ENCODE data around the gene ZFYVE28. TPM values are rescaled to one million over a fixed set of nuclear protein-coding genes. Genes with fewer than 3 reads are reported as not detected.

ZFYVE28 gene
- polyA plus RNA-seq, 1 of the 3 experiments (the other 2 are of a cell fraction), result 3.2 TPM

DNA sequence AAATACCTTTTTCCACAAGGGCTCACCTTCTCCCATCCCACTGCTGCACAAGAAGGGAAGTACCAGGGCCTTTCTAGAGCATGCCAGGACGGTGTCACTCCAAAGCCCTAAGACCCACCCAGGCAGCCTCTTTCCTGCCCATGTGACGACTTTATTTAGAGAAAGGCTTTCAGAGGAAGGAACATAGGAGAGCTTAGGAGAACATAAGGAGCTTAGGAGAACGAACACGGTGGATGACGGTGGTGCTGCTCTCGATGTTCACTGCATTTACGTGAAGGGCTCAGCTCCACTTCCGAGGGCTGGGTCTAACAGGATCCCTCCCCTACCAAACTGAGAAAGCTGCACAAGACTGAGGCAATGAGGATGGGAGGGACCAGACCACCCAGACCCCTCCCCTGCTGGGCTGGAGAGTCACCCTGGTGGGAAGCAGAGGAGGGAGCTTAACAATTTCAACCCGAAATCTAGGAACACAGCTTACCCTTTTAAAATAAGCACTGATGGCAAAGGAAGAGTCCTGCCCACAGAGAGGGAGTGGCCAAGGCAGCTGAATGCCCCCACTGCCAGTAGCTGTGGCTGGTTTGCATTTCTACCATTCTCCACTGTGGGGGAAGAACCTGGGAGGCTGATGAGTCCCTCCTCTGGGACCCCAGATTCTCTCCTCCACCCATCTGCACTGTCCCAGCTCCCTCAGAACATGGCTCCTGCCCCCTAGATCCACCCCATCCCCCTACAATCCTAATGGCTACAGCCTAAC is 29.8 kb downstream of the ZFYVE28 start:
- H3K27me3 ChIP-seq (ENCODE audit: insufficient read depth), result no peaks in the 10 kb centered on the region
- H3K4me2 ChIP-seq, result no peak overlapping the region
- H4K20me1 ChIP-seq (ENCODE audit: insufficient read depth), result no peaks in the 10 kb centered on the region
- H3K9me3 ChIP-seq, result no peaks in the 10 kb centered on the region
- no peak overlapping the region for H3K4me3 ChIP-seq (ENCODE audit: low read depth in 2 of 2, low read length in 1 of 2)
- H3K4me1 ChIP-seq (ENCODE audit: control insufficient read depth in 1 of 2, insufficient read depth in 2 of 2, low read depth in 1 of 2, low read length in 1 of 2), result peaks cover 0 to 27% of the 10 kb centered on the region in 2 experiments; a peak in 2 of 4 replicates
- no peak overlapping the region for H3K9ac ChIP-seq
- H3F3A ChIP-seq (replicated peaks; ENCODE audit: insufficient read depth), result no peaks in the 10 kb centered on the region
- no peak for TF ChIP-seq SIN3A (IDR thresholded peaks at IDR 0.05; ENCODE audit: borderline replicate concordance, low read depth, low read length)
- no peak for TF ChIP-seq ELF1 (IDR thresholded peaks at IDR 0.05)
- no peak for TF ChIP-seq EP300 (IDR thresholded peaks at IDR 0.05; ENCODE audit: borderline replicate concordance in 1 of 2, low read depth in 1 of 2, low read length in 1 of 2)
- no peak for TF ChIP-seq TEAD4 (IDR thresholded peaks at IDR 0.05; ENCODE audit: borderline replicate concordance, insufficient read depth)
- TF ChIP-seq, protein P1, sequence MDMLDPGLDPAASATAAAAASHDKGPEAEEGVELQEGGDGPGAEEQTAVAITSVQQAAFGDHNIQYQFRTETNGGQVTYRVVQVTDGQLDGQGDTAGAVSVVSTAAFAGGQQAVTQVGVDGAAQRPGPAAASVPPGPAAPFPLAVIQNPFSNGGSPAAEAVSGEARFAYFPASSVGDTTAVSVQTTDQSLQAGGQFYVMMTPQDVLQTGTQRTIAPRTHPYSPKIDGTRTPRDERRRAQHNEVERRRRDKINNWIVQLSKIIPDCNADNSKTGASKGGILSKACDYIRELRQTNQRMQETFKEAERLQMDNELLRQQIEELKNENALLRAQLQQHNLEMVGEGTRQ (IDR thresholded peaks at IDR 0.05; ENCODE audit: borderline replicate concordance, low read depth, low read length), result no peak
- no peak for TF ChIP-seq RCOR1 (IDR thresholded peaks at IDR 0.05; ENCODE audit: low read length)
- TF ChIP-seq FOXJ3 (CRISPR knock-in tag; IDR thresholded peaks at IDR 0.05), result no peak
- TF ChIP-seq EZH2phosphoT487 (IDR thresholded peaks at IDR 0.05; ENCODE audit: borderline replicate concordance, low read depth), result no peak
- no peak for TF ChIP-seq GATA2 (CRISPR knock-in tag; IDR thresholded peaks at IDR 0.05)
- TF ChIP-seq RAD21 (IDR thresholded peaks at IDR 0.05; ENCODE audit: low read length), result no peak
- no peak for TF ChIP-seq FOXM1 (IDR thresholded peaks at IDR 0.05; ENCODE audit: low read depth)
- no peak for TF ChIP-seq NRF1 (IDR thresholded peaks at IDR 0.05; ENCODE audit: low read depth, low read length)
- no peak for TF ChIP-seq MAX (IDR thresholded peaks at IDR 0.05; ENCODE audit: low read depth)
- no peak for TF ChIP-seq NFIC (IDR thresholded peaks at IDR 0.05; ENCODE audit: borderline replicate concordance)
- TF ChIP-seq CHD2 (IDR thresholded peaks at IDR 0.05; ENCODE audit: low read length, partially characterized antibody), result no peak
- TF ChIP-seq YY1 (IDR thresholded peaks at IDR 0.05; ENCODE audit: low read depth), result no peak
- no peak for TF ChIP-seq RFX5 (IDR thresholded peaks at IDR 0.05; ENCODE audit: low read length)
- no peak for DNase-seq
- H3K9me2 ChIP-seq, result no peaks in the 10 kb centered on the region
- H3K27ac ChIP-seq (ENCODE audit: low read depth in 2 of 2, low read length in 1 of 2), result no peak overlapping the region
- H3K79me2 ChIP-seq (ENCODE audit: insufficient read depth), result no peaks in the 10 kb centered on the region
- CTCF ChIA-PET, result interaction anchor here (0.8 to 1.0 kb wide), 2 partner anchors 22 to 169 kb away, joined by 3 to 4 read pairs; no protein-coding TSS in a partner anchor
- WGBS (ENCODE audit: low lambda C conversion rate), result 77% methylated on average over 9 of the region's 9 CpGs
- POLR2A ChIA-PET, result no interaction called here
- H2AFZ ChIP-seq (ENCODE audit: low read depth), result no peak overlapping the region
- H3K36me3 ChIP-seq (replicated peaks in 1 of 2; ENCODE audit: control insufficient read depth in 1 of 2, insufficient read depth in 2 of 2, low read length in 1 of 2), result no peaks in the 10 kb centered on the region

GRCh38 chr4:2387829-2388228 is 30.6 kb downstream of the ZFYVE28 start:
- Histone ChIP-seq H3K4me1 (ENCODE audit: control insufficient read depth in 1 of 2, insufficient read depth in 2 of 2, low read depth in 1 of 2, low read length in 1 of 2) (peaks cover 0 to 27% of the 10 kb centered on the region in 2 experiments; a peak in 2 of 4 replicates), H3K4me3 (ENCODE audit: low read depth in 2 of 2, low read length in 1 of 2) (no peak overlapping the region), H3K79me2 (ENCODE audit: insufficient read depth) (no peaks in the 10 kb centered on the region), H3K4me2 (no peak overlapping the region), H4K20me1 (ENCODE audit: insufficient read depth) (no peaks in the 10 kb centered on the region), H3K9ac (no peak overlapping the region), H3K9me3 (no peaks in the 10 kb centered on the region), H3K36me3 (replicated peaks in 1 of 2; ENCODE audit: control insufficient read depth in 1 of 2, insufficient read depth in 2 of 2, low read length in 1 of 2) (no peaks in the 10 kb centered on the region), H2AFZ (ENCODE audit: low read depth) (no peak overlapping the region), H3K27ac (ENCODE audit: low read depth in 2 of 2, low read length in 1 of 2) (no peak overlapping the region; a peak in 1 of 4 replicates), H3K9me2 (no peaks in the 10 kb centered on the region), H3F3A (replicated peaks; ENCODE audit: insufficient read depth) (no peaks in the 10 kb centered on the region), H3K27me3 (ENCODE audit: insufficient read depth) (no peaks in the 10 kb centered on the region)
- TF ChIP-seq RCOR1 (IDR thresholded peaks at IDR 0.05; ENCODE audit: low read length) (no peak), POLR2AphosphoS5 (IDR thresholded peaks at IDR 0.05; ENCODE audit: low read depth, low read length) (no peak), EZH2phosphoT487 (IDR thresholded peaks at IDR 0.05; ENCODE audit: borderline replicate concordance, low read depth) (no peak)
- TF ChIP-seq, protein P2, sequence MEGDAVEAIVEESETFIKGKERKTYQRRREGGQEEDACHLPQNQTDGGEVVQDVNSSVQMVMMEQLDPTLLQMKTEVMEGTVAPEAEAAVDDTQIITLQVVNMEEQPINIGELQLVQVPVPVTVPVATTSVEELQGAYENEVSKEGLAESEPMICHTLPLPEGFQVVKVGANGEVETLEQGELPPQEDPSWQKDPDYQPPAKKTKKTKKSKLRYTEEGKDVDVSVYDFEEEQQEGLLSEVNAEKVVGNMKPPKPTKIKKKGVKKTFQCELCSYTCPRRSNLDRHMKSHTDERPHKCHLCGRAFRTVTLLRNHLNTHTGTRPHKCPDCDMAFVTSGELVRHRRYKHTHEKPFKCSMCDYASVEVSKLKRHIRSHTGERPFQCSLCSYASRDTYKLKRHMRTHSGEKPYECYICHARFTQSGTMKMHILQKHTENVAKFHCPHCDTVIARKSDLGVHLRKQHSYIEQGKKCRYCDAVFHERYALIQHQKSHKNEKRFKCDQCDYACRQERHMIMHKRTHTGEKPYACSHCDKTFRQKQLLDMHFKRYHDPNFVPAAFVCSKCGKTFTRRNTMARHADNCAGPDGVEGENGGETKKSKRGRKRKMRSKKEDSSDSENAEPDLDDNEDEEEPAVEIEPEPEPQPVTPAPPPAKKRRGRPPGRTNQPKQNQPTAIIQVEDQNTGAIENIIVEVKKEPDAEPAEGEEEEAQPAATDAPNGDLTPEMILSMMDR (IDR thresholded peaks at IDR 0.05), result no peak
- no peak for DNase-seq
- 87% methylated on average over 8 of the region's 12 CpGs for WGBS (ENCODE audit: low lambda C conversion rate)
- POLR2A ChIA-PET, result no interaction called here
- CTCF ChIA-PET, result interaction anchor here (1.0 kb wide), 1 partner anchor 168 kb away, joined by 3 read pairs; no protein-coding TSS in a partner anchor

All from SK-N-SH (cell line).